GM19324 (cell line): Measurements from ENCODE around the gene RTL10.
A peak's percentile ranks its signal among the peaks of the same experiment; 100 is the strongest.

Experiments
- ATAC-seq: cut with Tn5 transposase; IDR thresholded peaks from one replicate; pipeline ENCODE4 v1.9.1; 2021; ENCODE audit warnings: mild to moderate bottlenecking, moderate library complexity; ENCODE audit not compliant: unreplicated experiment, low FRiP score

RTL10 gene, protein sequence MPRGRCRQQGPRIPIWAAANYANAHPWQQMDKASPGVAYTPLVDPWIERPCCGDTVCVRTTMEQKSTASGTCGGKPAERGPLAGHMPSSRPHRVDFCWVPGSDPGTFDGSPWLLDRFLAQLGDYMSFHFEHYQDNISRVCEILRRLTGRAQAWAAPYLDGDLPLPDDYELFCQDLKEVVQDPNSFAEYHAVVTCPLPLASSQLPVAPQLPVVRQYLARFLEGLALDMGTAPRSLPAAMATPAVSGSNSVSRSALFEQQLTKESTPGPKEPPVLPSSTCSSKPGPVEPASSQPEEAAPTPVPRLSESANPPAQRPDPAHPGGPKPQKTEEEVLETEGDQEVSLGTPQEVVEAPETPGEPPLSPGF

DNA sequence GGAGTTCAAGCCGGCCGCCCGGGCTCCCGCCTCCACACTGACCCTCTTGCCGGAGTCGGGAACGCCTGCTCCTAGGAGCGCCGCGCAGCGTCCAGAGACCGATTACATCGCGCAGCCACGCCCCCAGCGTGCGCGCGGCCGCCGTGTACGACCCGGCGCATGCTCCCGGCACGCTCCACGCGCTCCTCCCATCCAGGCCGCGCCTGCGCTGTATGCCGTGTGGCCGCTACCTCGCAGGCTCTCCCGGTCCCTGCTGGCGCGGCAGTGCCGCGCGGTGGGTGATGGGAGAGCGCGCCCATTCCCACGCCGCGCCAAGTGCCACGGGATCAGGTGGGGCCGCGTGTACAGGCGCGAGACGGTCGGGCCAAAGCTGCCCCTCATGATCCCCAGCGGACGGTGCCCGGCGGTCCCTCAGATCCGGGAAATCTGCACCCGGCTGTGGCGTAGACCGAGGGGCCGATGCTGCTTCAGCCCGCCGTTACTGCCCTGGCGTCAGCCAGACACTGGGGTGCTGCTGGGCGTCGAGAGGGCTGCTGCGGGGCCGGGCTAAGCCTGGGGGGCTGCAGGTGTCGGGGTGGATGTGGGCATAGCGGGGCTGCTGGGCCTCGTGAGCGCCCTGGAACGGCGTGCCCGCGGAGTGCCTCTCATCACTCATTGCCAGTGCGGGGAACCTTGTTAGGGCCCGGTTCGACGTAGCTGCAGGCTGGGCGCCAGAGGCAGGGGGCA is at the start of gene RTL10, which contains the start of gene GNB1L:
Gene RTL10 (minus strand): TSS at position 97 of the 726 bp plus-strand sequence. CDS start 2,613 bp downstream, outside the sequence.
Gene GNB1L (minus strand): TSS at position 97 of the 726 bp plus-strand sequence. CDS start 33,519 bp downstream, outside the sequence.
- ATAC-seq: peak; percentile 96

DNA sequence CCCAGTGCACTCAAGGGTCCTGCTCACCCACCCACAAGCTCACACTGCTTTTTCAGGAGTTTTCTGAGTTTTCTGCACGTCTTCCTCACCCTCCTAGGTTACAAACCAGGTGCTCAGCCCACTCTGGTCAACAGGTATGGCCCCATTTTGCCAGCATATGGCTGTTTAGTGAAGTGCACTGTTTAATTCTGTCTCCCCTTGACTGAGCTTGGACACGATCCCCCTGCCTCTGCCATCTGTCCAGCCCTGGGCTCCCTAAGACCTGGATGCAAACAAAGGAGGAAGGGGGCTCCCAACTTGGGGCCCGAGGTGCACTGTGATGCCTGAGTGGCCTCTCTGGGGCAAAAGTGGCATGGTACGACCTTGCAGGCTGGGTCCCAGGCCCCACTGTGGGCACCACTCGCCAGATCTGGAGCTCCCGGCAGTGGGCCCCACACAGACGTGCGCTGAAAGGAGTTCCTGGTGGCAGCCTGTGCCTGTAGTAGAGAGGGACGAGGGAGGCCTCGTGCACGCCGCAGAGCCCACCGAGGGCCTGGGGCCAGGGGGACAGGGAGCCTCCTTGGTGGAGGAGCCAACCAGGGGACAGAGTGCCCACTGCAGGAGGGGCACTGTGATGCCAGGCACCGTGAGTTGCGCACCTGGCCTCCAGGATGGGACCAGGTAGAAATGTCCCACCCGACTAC is 49.6 kb upstream of the RTL10 start:
- ATAC-seq: no peak

DNA sequence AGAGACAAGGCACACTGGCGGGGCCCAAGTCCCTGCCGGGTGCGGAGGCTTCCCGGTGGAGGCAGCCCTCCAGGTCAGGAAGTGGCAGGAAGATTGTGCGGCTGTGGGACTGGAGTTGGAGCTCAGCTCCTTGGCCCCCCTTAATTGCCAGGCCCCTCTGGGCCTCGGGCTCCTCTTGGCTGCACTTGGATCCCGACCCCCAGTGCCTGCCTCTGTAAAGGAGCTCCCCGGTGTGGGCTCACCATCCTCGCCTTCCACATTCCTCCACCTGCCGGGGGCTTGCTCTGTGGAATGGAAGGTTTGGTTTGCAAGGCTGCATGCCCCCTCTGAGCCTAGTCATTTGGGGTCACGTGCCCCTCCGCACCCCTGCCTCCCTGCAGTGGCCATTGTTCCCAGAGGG is 48.8 kb upstream of the RTL10 start:
- no peak for ATAC-seq

DNA sequence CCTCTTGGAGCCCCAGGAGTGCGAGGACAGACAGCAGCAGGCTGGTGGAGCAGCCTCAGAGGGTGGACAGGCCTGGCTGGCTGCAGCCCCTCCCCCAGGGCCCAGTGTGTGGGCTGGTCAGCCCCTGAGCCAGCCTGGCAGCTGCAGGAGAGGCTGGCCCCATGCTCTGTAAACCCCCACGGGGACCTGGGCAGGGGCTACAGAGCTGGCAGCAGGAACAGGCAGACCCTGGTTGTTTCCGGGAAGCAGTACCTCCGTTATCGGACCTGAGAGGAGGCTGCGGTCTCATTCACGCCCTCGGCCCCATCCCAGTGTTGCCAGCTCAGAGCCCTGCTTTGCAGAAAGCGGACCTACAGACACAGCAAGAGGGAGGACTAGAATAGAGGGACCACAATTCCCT is 48.4 kb upstream of the RTL10 start:
- no peak for ATAC-seq

DNA sequence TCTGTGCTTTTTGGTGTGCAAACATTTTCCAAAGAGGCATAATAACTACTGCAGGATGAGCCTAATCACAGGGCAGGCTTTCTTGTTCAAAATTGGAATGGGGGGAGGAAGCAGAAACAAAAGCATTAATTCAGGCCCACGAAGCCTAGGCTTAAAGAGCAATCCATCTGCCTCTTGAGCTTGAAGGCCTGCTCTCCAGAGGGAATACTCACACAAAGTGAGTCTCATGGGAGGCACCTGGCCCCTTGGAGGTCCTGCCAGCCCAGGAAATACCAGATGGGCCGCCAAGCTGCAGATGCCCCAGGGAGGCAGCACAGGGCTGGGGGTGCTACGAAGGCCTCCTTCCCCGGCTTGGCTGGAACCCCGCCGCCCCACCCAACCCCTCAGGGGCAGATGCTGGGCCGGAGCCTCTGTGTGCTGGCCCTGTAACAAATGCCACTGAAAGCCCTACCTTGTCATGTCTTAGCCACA is 47.6 kb upstream of the RTL10 start:
- ATAC-seq: no peak

DNA sequence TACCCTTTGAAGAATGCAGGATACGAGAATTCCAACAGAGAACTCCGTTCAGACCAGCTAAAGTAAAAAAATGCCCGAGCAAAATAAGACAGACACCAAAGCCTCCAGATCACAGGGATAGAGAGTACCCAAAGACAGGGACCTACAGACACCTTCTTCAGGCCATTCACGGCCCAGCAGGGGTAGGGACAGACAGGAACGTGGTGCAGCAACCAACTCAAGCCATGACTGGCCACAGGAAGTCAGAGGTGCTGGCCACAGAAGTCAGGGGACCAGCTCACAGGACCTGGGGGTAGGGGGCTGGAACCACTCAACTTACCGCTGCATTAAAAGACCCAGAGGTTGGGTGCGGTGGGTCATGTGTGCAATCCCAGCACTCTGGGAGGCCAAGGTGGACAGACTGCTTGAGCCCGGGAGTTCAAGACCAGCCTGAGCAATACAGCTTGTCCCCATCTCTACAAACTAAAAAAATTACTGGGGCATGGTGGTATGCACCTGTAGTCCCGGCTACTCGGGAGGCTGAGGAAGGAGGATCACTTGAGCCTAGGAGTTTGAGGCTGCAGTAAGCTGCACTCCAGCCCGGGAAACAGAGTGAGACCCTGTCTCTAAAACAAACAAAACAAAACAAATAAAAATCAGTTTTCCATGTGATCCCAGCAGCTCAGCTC is 47.0 kb upstream of the RTL10 start:
- ATAC-seq: no peak

DNA sequence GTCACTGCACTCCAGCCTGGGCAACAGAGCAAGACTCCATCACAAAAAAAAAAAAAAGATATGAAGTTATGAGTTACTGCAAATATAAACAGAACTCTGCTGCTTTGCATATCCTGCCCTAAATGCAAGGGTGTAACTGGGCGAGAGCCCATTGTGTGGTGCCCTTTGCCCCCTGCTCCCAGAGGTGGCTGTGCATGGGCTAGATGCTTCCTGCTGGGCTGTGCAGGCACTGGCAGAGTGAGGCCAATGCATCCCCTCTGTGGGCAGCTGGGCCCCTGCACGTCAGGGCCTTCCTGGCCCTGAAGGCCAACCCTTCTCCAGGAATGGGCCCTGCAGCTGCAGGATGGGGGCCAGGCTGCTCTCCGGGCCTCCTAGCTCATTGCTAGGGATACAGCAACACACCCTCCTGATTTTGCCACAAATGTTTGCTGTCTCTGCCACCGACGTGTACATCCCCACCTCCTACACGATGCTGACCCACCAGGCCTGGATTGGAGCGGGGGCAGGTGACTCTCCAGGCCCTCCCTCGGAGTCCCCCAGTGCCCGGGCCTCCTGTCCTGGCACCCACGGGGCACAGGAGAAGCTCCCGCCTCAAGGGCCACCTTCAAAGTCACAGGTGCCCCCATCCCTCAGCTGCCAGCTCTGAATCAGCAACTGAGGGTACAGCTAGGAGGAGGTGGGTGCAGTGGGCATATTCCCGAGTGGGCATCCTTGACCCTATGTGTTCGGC is 46.2 kb upstream of the RTL10 start:
- no peak for ATAC-seq

DNA sequence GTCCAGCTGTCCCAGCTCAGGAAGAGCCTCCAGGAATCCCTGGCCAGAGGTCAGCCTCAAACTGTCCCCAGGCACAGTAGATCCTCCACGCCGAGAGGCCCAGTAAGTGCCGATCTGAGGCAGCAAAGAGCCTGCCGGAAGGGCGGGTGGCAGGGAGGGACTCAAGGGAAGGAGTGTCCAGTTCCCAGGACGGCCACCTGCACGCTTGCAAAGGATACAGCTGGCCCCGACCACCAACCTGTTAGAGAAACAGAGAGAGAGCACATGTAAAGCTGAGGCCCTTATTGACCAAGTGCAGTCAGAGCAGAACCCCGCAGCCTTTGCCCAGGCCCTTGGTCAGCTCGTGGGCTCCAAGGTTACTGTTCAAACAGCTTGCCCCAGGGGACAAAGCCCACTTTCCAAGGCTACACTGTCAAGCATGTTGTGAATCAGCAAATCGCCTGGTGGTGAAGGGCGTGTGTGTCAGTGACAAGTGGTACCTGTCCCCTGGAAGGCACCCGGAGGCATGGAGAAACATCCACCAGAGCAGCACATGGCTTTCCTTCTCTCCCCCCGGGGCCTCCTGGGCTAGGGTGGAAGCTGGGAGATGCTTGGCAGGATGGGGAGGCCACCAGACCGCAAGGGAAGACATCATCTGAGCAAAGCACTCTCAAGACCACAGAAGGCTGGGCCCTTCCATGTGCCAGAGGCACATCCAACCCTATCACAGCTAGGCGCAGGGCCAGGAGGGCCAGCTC is 44.3 kb upstream of the RTL10 start:
- ATAC-seq: no peak

DNA sequence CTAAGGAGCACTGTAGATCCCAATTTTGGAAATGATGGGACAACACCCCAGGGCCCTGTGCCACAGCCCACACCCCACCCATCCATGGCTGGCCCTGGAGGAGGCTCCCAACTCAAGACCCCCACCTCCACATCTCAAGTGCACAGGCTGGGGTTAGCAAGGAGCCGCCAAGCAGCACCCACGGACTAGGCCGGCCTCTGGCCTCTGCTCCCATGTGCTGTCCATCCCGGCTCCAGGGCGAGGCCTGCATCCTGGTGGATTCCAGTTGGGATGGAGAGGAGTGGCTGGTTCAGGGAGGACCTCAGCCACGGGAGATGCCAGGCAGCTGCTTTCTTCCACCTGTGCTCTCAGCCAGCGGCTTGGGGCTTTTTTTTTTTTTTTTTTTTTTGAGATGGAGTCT is 43.5 kb upstream of the RTL10 start:
- ATAC-seq: no peak

DNA sequence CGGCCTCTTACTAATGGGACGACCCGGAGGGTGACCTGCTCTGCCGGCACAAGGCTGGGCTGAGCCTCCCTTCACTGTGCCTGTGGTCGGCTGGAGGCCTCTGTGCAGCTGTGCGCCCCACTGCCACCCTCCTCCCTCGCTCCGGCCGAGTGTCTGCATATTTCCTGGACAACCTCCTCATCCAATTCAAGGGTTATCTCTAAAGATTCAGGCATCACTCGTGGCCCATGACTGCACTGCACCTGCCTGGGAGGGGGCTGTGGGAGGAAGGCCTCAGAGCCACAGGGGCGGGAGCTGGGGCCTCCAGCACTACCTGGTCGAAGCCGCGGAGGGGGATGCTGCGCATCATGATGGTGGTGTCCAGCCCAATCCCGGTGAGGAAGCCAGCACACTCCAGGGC is 43.1 kb upstream of the RTL10 start:
- no peak for ATAC-seq

DNA sequence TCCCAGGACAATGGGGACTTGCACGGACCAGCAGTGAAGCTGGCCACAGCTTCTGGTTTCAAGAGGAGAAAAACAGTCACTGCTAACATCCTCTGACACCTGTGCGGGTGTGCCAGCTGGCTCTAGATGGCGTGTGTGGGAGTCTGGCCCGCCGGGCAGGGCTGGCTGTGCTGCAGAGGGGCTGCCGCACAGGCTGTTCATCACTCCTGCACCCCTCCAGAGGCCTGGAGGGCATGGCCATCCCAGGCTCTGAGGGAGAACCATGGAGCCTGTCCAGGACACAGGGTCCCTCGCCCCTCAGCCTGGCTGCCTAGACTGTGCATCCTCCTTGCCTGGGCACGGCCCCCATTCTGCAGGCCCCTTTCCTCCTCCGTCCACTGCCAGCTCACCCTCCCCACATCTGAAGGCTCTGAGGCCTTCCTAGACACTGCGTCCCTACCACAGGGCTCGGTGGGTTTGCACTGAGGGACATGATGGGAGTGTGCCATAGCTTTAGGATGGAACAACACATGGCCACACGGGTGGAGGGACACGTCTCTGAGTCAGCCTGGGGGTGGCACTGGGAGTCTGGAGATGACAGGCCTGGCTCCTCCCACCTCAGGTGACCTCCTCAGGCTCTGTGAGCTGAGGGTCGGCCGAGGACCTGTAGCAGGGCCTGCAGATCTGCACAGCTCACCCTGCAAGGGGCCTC is 42.1 kb upstream of the RTL10 start:
- no peak for ATAC-seq

DNA sequence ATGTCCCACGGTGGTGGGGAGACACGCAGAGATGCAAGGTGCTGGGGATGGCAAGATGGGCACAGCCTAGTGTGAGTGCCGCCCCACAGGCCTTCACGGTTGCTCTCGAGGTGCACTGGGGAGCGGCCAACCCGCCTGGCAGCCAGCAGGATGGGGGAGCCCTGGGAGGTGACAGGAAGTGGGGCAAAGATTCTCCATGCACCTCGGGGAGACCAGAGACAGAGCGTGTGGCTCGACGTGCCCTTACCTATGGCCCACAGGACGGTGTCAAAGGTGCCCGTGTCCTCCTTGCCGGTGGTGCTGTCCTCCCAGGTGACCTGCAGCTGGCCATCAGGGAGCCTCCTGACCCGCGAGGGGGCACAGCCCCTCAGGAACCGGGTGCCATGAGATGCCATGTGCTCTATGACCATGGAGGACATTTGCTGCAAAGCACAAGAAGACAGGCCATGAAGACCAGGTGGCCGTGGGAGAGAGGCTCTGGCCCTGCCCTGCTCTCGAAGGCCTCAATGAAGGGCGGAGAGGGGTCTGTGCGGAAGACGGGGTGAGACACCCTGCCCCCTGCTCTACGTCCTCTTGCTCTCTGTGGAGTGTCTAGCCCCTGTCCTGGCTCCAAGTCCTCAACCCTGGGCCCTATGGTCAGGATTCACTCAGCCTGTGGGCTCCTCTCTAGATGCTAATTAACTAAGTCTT is 40.6 kb upstream of the RTL10 start:
- ATAC-seq: no peak

DNA sequence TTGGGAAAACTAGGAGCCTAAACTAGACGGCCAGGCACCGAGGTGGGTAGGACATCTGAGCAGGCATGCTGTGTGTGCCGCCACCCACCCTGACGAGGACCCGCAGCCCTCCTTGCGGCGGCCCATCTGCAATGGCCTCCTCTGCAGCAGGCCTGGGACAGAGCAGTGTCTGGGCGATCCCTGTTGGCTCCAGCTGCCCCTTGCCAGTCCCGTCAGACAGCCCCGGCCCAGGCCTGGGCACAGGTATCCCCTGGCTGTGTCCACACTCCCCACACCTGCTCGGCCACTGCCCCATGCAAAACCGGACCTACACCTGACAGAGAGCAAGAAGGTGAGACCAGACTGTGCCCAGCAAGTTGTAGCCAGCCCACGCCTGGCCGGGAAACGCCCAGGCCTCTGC is 38.7 kb upstream of the RTL10 start:
- no peak for ATAC-seq

DNA sequence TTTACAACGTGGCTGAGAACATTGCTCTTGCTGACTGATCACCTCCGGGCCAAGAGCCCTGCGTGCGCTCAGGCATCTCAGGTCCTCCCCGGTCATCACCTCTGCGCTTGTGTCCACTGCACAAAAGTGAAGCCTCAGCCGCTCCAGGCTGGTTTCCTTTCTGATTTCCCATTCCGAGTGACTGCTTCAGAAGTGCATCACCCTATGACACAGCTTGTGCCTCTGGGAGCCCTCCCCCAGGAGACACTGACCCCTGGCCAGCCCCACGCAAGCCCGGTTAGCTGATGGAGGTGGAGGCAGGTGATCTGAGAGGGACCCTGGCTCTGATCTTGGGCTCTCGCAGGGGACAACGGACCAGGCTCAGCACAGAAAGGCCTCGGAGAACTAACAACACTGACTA is 38.3 kb upstream of the RTL10 start:
- no peak for ATAC-seq

DNA sequence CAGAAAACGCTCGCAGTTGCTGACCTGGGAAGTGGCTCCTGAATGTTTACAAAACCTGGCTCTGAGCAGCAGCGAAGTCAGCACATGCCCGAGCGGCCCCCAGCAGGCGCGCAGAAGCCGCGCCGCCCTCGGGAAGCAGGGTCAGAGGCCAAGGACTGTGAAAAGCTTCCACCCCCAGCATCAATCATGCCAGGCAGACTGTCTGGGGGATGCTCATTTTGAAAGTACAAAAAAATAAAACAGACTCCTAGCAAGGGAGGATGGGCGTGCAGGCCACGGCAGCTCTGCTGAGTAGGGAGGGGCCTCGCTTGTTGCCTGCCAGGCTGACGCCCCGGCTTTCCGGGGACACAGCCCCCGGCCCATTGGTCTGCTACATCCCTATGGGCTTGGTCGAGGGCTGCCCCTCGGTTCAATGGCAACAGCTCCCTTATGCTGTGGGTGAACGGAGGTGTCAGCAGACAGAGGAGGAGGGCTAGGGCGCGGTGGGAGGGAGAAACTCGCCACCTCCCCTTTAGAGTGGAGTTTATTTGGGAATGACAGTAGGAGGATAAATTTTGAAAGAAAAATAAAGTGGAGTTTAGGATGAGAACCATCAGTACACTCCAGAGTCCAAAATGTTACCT is 37.7 kb upstream of the RTL10 start:
- no peak for ATAC-seq

DNA sequence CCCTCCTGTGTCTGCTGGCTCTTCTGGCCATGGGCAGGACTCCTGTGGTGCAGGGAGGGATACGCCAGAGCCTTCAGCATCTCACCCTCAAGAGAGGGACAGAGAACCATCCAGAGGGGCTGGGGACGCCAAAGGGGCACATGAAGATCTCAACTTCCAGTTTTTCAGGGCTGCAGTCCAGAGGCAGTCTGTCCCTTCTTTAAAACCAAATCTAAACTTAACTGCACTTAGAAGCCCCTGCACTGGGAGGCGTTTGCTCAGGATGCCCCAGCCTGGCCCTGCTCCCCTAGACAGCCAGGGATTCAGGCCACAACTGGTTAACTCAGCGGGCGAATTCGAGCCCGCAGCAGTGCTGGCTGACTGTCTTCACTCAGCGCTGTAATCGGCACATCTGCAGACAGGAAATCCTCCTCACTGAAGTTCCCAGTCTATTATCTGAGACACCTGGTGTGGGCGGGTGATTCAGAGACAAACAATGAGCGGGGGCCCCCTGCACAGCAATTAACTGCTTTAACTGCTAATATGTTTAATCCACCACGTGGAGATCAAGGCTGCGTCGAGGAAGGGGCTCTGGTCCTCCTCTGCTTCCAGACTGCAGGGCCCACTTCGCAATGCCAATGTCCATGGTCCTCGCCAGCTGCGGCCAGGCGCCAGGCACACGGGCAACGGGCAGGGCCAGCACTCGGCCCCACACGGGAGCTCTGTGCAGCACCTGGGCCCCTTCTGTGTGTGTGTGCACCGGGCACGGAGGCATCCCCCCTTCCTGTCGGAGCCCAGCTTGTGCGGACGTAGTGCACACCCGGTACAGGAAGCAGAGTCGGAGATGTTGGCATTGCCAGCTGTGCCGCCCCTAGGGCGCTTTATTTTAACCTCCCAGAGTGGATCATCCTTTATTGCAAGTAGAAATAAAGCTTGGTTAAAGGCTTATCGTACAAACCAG is 36.9 kb upstream of the RTL10 start:
- ATAC-seq: no peak
